Fibroblast of the conjunctiva (primary cell): ENCODE results near the gene STX1A.
"Not testable (repeated sequence)": the region's sequence is repeated elsewhere in the genome, so short reads cannot be mapped to it uniquely, and the experiment has no call there.

Experiments used
- DNase-seq: peaks from one replicate; pipeline ENCODE4 v3.0.0-alpha.2; 2010; ENCODE audit warnings: low read depth

The STX1A gene

DNA sequence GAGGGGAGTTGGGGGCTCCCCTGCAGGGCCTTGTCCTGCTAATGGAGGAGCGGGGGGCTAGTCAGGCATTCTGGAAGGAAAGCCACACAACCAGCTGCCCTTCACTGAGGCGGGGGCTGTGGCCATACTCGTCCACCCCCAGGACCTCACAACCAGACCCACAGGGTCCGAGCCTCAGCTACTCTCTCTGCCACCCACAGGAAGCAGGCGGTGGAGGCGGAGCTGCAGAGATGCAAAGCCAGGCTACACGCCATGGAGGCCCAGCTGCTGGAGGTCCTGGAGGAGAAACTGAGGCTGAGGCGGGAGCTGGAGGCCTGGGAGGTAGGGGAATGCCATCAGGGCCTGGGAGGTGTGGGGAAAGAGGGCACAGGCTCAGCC, 16.0 kb upstream of the STX1A start:
- DNase-seq = no peak

DNA sequence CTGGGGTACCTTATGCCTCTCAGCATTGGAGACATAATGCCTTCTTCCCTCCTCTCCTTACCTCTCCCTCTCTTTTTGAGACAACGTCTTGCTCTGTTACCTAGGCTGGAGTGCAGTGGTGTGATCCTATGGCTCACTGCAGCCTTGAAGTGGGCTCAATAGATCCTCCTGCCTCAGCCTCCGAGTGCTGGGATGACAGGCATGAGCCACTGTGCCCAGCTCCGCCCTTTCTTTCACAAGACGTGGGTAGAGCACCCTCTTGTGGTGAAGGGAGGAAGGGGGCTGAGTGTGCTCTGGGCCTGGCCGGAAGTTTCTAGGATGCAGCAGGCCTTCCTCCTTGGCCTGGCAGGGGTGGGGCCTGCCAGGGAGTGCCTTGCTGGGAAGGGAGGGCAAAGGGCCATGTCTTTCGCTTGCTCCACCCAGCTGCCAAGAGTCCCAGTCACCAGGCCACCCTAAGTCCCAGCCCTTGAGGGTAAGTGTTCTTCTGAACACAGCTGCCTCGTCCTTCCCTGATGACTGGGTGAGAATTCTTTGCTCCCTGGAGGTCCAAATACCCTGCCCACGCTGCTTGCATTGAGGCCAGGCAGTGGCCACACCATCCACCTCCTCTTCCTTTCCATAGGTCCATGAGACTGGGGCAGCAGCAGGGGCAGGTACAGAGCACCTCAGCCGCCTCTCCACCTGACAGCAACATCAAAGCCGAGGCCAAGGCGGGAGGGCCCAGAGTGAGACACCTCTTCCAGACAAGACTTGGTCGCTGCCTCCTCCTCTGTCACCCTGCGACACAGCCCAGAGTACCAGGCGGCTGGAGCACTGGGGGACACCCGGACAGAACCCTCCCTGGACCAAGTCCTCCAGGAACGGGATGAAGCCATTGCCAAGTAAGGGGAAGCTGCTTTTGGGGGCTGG, 15.4 kb upstream of the STX1A start:
- DNase-seq = peak; percentile 75

DNA sequence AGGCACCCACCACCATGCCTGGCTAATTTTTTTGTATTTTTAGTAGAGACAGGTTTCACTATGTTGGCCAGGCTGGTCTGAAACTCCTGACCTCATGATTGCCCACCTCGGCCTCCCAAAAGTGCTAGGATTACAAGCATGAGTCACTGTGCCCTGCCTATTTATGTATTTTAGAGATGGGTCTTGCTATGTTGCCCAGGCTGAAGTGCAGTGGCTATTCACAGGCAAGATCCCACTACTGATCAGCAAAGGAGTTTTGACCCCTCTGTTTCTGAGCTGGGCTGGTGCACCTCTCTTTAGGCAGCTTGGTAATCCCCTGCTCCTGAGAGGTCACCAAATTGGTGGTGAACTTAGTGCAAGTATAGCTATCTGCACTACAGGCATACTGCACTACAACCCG, 12.9 kb upstream of the STX1A start:
- no peak for DNase-seq

DNA sequence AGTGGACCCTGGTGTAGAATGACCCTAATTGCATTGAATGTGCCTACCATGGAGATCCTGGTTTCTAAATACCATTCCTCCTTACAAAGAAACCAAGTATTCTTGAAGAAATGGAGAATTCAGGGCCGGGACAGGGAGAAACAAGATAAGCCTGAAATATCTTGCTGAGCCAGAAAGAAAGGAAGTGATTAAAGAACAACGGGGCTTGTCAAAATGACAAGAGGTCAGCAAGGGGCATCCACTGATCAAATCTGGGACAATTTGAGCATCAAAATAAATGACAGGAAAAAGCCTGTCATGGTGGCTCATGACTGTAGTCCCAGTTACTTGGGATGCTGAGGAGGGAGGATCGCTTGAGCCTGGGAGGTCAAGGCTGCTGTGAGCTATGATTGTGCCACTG, 11.0 kb upstream of the STX1A start:
- no peak for DNase-seq

- DNase-seq = no peak
These were observed 9.1 kb upstream of the STX1A start for GRCh38 chr7:73728551-73728950.

DNA sequence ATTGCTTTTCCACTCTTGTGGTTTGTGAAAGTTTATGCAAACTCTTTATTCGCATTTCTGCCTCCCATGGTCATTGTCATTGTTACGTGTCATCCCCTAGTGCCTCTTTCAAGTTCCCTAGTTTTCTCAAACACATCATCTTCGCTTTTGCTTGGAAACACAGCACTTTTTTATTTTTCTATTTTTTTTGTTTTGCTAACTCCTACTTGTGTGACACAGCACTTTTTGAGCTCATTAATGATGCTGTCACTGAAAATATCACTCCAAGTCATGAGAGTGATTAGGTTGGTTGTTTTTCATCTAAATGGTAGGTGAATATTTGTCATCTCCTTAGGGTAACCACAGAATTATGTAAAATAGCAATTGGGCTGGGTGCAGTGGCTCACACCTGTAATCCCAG, 8.5 kb upstream of the STX1A start:
- DNase-seq = no peak

- no peak for DNase-seq
These were observed 6.6 kb upstream of the STX1A start for GRCh38 chr7:73726083-73726466.

GRCh38 chr7:73723813-73724212, 4.3 kb upstream of the STX1A start:
- no peak for DNase-seq

DNA sequence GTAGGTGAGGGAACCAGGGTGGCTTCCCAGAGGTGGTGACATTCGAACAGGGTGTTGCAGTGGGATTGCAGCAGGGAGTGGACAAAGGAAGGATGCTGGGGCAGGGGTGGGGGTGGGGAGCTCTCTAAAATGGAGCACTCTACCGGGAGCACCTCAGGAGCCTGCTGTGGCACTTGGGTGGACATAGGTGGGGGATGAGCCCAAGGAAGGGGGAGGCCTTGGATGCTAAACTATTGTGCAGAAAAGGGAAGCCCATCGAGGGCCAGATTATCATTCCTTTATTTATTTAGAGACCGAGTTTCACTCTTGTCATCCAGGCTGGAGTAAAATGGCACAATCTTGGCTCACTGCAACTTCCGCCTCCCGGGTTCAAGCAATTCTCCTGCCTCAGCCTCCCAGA, 3.3 kb upstream of the STX1A start:
- no peak for DNase-seq

DNA sequence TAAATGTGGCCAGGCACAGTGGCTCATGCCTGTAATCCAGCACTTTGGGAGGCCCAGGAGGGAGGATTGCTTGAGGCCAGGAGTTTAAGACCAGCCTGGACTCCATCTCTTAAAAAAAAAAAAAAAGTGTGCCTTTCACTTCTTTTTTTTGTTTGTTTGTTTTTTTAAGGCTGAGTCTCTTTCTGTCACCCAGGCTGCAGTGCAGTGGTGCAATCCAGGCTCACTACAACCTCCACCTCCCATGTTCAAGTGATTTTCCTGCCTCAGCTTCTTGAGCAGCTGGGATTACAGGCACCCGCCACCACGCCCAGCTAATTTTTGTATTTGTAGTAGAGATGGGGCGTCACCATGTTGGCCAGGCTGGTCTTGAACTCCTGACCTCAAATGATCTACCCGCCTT, 2.7 kb upstream of the STX1A start:
- not testable (repeated sequence) for DNase-seq

DNA sequence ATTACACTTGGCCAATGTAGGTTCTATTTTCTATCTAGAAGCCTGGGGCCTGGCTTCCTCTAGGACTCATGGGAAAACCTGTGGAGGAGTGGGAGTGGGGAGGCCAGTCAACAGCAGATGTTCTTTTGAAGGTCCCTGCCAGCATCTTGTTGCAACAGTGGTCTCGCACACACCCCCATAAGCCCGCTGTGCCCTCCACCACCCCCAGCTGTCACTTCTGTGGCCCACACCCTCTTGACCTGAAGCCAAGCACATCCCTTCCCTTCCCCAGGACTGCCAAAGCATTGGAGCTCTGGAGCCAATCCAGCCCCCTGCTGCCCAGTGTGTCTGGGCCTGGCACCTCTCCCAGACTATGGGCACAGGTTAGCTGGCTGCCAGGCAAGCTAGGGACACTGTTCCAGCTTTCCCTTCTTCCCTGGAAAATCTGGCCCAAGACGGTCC, 1.9 kb upstream of the STX1A start:
- no peak for DNase-seq

- DNase-seq = not testable (repeated sequence)
These were observed 974 bp upstream of the STX1A start for GRCh38 chr7:73720443-73720842.

DNA sequence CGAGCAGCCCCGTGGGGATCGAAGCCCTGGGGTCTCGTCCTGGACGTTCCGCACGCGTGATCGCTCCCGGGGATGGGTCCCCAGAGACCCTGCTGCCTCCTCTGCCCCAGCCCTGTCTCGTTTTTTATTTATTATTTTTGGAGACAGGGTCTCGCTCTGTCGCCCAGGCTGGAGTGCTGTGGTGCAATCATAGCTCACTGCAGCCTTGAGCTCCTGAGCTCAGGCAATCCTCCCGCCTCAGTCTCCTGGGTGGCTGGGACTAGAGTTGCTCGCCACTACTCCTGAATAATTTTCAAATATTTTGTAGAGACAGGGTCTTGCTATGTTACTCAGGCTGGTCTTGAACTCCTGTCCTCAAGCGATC, 319 bp upstream of the STX1A start:
- DNase-seq = no peak

GRCh38 chr7:73718438-73718881, 1.0 kb downstream of the STX1A start:
- DNase-seq = no peak

- DNase-seq = no peak
These were observed 1.5 kb downstream of the STX1A start for GRCh38 chr7:73717991-73718405.

DNA sequence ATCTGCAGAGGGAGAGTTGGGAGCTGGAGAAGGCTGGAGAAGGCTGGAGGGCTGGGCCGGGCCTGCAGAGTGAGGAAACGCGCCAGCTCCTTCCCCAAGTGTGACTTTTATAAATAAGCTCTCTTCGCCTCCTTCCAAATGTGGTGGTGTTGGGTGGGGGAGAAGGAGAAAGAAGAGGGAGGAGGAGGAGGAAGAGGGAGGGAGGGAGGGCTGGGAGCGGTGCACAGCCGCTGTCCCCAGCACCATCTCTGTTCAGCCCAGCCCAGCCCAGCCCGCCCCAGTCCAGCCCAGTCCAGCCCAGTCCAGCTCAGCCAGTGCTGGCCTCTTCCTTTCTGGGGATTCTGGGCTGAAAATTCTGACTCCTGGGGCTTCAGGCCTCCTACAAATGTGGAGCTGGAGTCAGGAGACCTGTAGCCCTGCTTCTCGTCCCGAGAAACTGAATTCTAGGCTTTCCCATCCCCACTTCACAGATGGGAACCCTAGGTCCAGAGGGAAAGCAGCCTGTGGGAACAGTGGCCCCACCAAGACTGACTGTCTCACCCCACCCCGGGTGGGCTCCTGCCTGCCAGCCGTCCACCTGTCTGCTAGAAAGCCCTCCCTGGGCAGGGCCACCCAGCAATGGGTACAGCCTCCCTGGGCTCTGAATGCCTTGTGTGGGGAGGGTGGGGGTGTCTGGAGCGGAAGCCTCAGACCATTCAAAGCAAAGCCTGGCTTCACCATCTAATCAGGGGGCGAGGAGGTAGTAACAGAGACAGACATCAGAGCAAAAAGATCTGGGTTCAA, 2.3 kb downstream of the STX1A start:
- no peak for DNase-seq

- no peak for DNase-seq
These were observed 3.1 kb downstream of the STX1A start for GRCh38 chr7:73716318-73716890.

- DNase-seq = peak; percentile 91
These were observed 3.7 kb downstream of the STX1A start for GRCh38 chr7:73715648-73716317.

- DNase-seq = not testable (repeated sequence)
These were observed 6.2 kb downstream of the STX1A start for GRCh38 chr7:73713319-73713718.

- no peak for DNase-seq
These were observed 6.7 kb downstream of the STX1A start for GRCh38 chr7:73712773-73713172.

DNA sequence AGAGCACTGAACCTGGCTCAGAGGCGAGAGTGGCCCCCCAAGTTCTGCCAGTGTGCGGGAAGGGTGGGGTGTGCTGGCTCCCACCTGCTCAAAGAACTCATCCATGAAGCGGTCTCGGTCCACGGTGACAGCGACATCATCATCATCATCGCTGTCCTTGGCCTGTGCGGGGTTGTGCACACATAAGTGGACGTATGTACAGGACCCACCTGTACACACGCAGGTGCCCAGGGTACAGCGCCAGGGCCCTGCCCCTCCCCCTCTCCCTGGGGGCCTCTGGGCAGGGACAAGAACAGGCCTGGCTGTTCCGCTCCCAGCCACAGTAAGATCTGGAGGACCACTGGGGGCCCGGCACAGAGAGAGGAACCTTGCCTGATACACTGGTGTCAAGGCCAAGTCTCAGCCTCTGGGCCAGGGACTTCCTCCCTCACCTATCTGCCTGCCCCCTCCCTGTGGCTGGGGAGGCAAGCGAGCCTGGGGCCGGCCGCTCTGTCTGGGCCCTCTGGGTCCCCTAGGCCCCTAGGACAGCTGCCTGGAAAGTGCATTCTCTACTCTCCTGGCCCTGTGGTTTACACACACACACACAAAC, 10.4 kb downstream of the STX1A start:
- no peak for DNase-seq

DNA sequence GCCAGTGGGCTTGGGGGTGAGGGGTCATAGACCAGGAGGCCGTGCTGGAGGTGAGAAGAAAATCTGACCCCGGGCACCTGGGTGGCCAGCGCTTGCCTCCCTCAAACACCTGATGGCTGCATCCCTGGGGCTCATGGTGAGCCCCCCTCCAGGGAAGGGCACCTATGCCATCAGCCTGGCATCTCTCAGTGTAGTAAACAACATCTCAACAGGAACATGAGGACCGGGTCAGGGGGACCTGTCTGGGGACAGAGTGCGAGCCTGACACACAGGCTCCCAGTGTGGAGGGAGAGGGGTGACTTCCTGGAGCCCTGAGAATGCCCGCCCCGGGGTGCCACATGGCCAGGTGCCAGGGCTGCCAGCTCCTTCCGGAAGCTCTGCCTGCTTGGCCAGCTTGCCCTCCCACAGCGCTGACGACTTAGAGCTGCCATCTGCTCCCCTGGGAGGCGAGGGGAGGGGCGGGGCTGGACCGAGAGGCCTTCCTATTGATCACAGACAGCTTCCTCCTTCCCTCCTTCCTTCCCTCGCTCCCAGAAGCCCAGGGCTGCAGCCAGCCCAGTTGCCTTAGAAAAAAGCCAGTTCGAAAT, 12.3 kb downstream of the STX1A start:
- DNase-seq = no peak
